OCI-LY3 (cell line): Measurements from ENCODE around the gene SCYGR6.

Experiments
- EZH2phosphoT487 ChIP-seq: fragments of 200-600 bp; shearing (Covaris generic); IDR thresholded peaks from 2 replicates; pipeline ENCODE4 v1.6.1; 2018; ENCODE audit warnings: antibody characterized with exemption, mixed run types, low read depth
- TF ChIP-seq, protein P1 (sequence below): fragments of 200-600, 300-600 bp; sonication (generic); IDR thresholded peaks from 2 replicates; pipeline ENCODE4 v1.5.1; 2014; ENCODE audit warnings: antibody characterized with exemption, low read length, low read depth

DNA sequence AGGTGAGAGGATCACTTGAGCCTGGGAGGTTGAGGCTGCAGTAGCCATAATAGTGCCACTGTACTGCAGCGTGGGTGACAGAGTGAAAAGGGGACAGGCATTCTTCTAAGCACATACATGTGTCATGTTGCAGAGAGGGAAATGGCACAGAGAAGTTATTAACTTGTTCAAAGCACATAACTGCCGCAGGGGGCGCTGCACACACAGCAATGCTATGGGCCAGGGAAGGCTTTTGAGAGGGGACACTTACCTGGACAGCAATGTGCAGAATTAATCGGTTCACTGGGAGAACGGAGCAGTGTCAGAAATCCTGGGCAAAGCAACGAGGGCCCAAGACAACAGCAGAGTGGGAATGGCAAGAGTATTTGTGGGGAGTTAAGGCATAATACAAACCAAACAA is 23.5 kb upstream of the SCYGR6 start:
- no peak for TF ChIP-seq EZH2phosphoT487
- TF ChIP-seq, protein P1, sequence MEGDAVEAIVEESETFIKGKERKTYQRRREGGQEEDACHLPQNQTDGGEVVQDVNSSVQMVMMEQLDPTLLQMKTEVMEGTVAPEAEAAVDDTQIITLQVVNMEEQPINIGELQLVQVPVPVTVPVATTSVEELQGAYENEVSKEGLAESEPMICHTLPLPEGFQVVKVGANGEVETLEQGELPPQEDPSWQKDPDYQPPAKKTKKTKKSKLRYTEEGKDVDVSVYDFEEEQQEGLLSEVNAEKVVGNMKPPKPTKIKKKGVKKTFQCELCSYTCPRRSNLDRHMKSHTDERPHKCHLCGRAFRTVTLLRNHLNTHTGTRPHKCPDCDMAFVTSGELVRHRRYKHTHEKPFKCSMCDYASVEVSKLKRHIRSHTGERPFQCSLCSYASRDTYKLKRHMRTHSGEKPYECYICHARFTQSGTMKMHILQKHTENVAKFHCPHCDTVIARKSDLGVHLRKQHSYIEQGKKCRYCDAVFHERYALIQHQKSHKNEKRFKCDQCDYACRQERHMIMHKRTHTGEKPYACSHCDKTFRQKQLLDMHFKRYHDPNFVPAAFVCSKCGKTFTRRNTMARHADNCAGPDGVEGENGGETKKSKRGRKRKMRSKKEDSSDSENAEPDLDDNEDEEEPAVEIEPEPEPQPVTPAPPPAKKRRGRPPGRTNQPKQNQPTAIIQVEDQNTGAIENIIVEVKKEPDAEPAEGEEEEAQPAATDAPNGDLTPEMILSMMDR = peak; percentile 31
